Omental fat pad (tissue), 4 donors: Measurements from ENCODE around the gene TRAK2. TPM values are rescaled to one million over a fixed set of nuclear protein-coding genes. Genes with fewer than 3 reads are reported as not detected.

Source experiments
- ATAC-seq: fragments of 150-250 bp; one replicate; pipeline ENCODE4 v1.9.1; 2016; ENCODE audit warnings: mild to moderate bottlenecking, moderate library complexity; ENCODE audit not compliant: low FRiP score
- DNase-seq: peaks from one replicate; pipeline ENCODE4 v3.0.0-alpha.2; 2019; ENCODE audit warnings: low spot score
- CTCF ChIP-seq, 3 donors: fragments of 450-650 bp; IDR thresholded peaks; one replicate each; pipeline ENCODE4 v1.5.1; 2016 to 2017; ENCODE audit warnings: antibody characterized with exemption in 3 of 3, mild to moderate bottlenecking in 3 of 3, moderate library complexity in 2 of 3
- total RNA-seq, 4 donors: library from RNA; depleted of rRNA; stranded (reverse); fragments of >200 nt; gene quantifications; one replicate each; pipeline ENCODE4 v1.1.0, GENCODE V29; 2016

Gene TRAK2
- total RNA-seq, 4 donors from 2014 or later: 37.9 to 73.0 (median 52.9) TPM

GRCh38 chr2:201415149-201415548 lies 36.1 kb downstream of the TRAK2 start:
- DNase-seq: no peak
- TF ChIP-seq CTCF (IDR thresholded peaks at IDR 0.05): no peak
- ATAC-seq: no peak

- no peak for DNase-seq
- TF ChIP-seq CTCF (IDR thresholded peaks at IDR 0.05): no peak
- ATAC-seq: no peak
These were observed 36.9 kb downstream of the TRAK2 start for GRCh38 chr2:201414099-201415023.

GRCh38 chr2:201413552-201413951 lies 37.7 kb downstream of the TRAK2 start:
- no peak for DNase-seq
- no peak for ATAC-seq
- TF ChIP-seq CTCF (IDR thresholded peaks at IDR 0.05): no peak

GRCh38 chr2:201413143-201413542 lies 38.1 kb downstream of the TRAK2 start:
- TF ChIP-seq CTCF (IDR thresholded peaks at IDR 0.05): no peak
- DNase-seq: no peak
- no peak for ATAC-seq

GRCh38 chr2:201411421-201411820 lies 39.8 kb downstream of the TRAK2 start:
- no peak for ATAC-seq
- DNase-seq: no peak
- TF ChIP-seq CTCF (IDR thresholded peaks at IDR 0.05): no peak

- ATAC-seq (no peak), DNase-seq (no peak)
- TF ChIP-seq CTCF (IDR thresholded peaks at IDR 0.05): no peak
These were observed 42.3 kb downstream of the TRAK2 start for GRCh38 chr2:201408931-201409330.

- DNase-seq (no peak), ATAC-seq (no peak)
- no peak for TF ChIP-seq CTCF (IDR thresholded peaks at IDR 0.05)
These were observed 44.0 kb downstream of the TRAK2 start for GRCh38 chr2:201407265-201407664.
